Liver (tissue), 3 donors: ENCODE results near the gene GEMIN2.

ENCODE experiments used
- ATF3 ChIP-seq: IDR thresholded peaks from 2 replicates; pipeline ENCODE4 v1.6.1; 2016; ENCODE audit warnings: antibody characterized with exemption
- CTCF ChIP-seq: fragments of 150-350 bp; IDR thresholded peaks from 2 replicates; pipeline ENCODE4 v1.5.1; 2017; ENCODE audit warnings: improper control_type of control experiment, low read depth, low read length; ENCODE audit not compliant: missing input control
- RAD21 ChIP-seq, 2 donors: IDR thresholded peaks; 2 replicates each; pipeline ENCODE4 v1.6.1; 2016; ENCODE audit warnings: antibody characterized with exemption in 2 of 2, mild to moderate bottlenecking in 2 of 2
- donor health status: healthy.
- donor health status: healthy.

GRCh38 chr14:39122330-39123138 lies 8.4 kb downstream of the GEMIN2 start:
- TF ChIP-seq CTCF: no peak
- no peak for TF ChIP-seq ATF3
- no peak for TF ChIP-seq RAD21 (IDR thresholded peaks at IDR 0.05)
